A673 (cell line): ENCODE data around the gene FRMD4B.

ENCODE experiments used
- CTCF ChIP-seq: fragments of 300-800, 200-600 bp; sonication (generic); conservative IDR thresholded peaks from 2 replicates; pipeline ENCODE4 v1.5.1; 2017; ENCODE audit warnings: low read depth, mild to moderate bottlenecking, antibody characterized with exemption, low read length, moderate library complexity, mixed read lengths
- EZH2 ChIP-seq: fragments of 200-600 bp; sonication (generic); IDR thresholded peaks from 2 replicates; pipeline ENCODE4 v1.6.1; 2017; ENCODE audit warnings: borderline replicate concordance, low read depth, mild to moderate bottlenecking, mixed read lengths, antibody characterized with exemption, low read length; ENCODE audit not compliant: poor library complexity, severe bottlenecking

DNA sequence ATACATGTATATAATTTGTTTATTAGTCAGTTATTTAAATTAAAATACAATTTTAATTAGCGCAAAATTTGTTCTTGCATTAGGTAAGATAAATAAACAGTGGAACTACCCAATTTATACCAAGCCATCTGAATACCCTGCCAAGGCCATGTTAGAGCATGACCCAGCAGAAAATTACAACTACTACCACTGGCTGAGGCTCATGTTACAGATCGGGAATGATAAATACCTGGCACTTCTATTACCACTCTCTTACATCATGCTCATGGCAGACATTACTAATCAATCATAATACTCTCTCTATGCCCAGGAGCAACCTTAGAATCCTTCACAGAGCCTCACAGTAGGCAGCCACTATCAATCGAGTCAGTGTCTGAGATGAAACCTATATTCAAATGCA, 242.3 kb downstream of the FRMD4B start:
- TF ChIP-seq CTCF (no peak), EZH2 (no peak)
